ENCODE measurements around the gene ZFAND3.
"Not testable (repeated sequence)": the region's sequence is repeated elsewhere in the genome, so short reads cannot be mapped to it uniquely, and the experiment has no call there.

Gene ZFAND3

GRCh38 chr6:37985355-37985754, 165.8 kb downstream of the ZFAND3 start:
- Histone ChIP-seq H3K9ac (ENCODE audit: low read length) (no peak overlapping the region), H3K4me3 (ENCODE audit: low read depth in 1 of 2, low read length in 2 of 2) (no peak overlapping the region), H3K27me3 (ENCODE audit: control insufficient read depth in 1 of 2, insufficient read depth in 2 of 2, low read length in 2 of 2) (no peaks in the 10 kb centered on the region), H3K4me1 (ENCODE audit: insufficient read depth, low read length) (peaks cover 48% of the 10 kb centered on the region), H3K9me3 (ENCODE audit: low read length) (no peaks in the 10 kb centered on the region), H3K27ac (ENCODE audit: low read depth, low read length) (no peak overlapping the region), H3K36me3 (ENCODE audit: insufficient read depth, low read length) (no peaks in the 10 kb centered on the region)

- Histone ChIP-seq H3K9me3 (ENCODE audit: low read length) (no peaks in the 10 kb centered on the region), H3K36me3 (ENCODE audit: insufficient read depth, low read length) (no peaks in the 10 kb centered on the region), H3K4me3 (ENCODE audit: low read depth in 1 of 2, low read length in 2 of 2) (no peak overlapping the region), H3K4me1 (ENCODE audit: insufficient read depth, low read length) (peaks cover 52% of the 10 kb centered on the region), H3K27ac (ENCODE audit: low read depth, low read length) (no peak overlapping the region), H3K9ac (ENCODE audit: low read length) (no peak overlapping the region), H3K27me3 (ENCODE audit: control insufficient read depth in 1 of 2, insufficient read depth in 2 of 2, low read length in 2 of 2) (no peaks in the 10 kb centered on the region)
Measured at GRCh38 chr6:37987018-37987417, 167.5 kb downstream of the ZFAND3 start.

GRCh38 chr6:37987559-37987958, 168.0 kb downstream of the ZFAND3 start:
- Histone ChIP-seq H3K4me1 (ENCODE audit: insufficient read depth, low read length) (peaks cover 55% of the 10 kb centered on the region), H3K4me3 (ENCODE audit: low read depth in 1 of 2, low read length in 2 of 2) (no peak overlapping the region), H3K9ac (ENCODE audit: low read length) (no peak overlapping the region), H3K9me3 (ENCODE audit: low read length) (no peaks in the 10 kb centered on the region), H3K36me3 (ENCODE audit: insufficient read depth, low read length) (no peaks in the 10 kb centered on the region), H3K27me3 (ENCODE audit: control insufficient read depth in 1 of 2, insufficient read depth in 2 of 2, low read length in 2 of 2) (no peaks in the 10 kb centered on the region), H3K27ac (ENCODE audit: low read depth, low read length) (no peak overlapping the region)

- Histone ChIP-seq H3K9me3 (ENCODE audit: low read length) (no peaks in the 10 kb centered on the region), H3K27me3 (ENCODE audit: control insufficient read depth in 1 of 2, insufficient read depth in 2 of 2, low read length in 2 of 2) (no peaks in the 10 kb centered on the region), H3K36me3 (ENCODE audit: insufficient read depth, low read length) (no peaks in the 10 kb centered on the region), H3K9ac (ENCODE audit: low read length) (no peak overlapping the region), H3K27ac (ENCODE audit: low read depth, low read length) (no peak overlapping the region), H3K4me3 (ENCODE audit: low read depth in 1 of 2, low read length in 2 of 2) (no peak overlapping the region), H3K4me1 (ENCODE audit: insufficient read depth, low read length) (peaks cover 55% of the 10 kb centered on the region)
Measured at GRCh38 chr6:37988127-37988526, 168.6 kb downstream of the ZFAND3 start.

GRCh38 chr6:37988696-37989095, 169.2 kb downstream of the ZFAND3 start:
- no peaks in the 10 kb centered on the region for H3K36me3 ChIP-seq (ENCODE audit: insufficient read depth, low read length)
- H3K9ac ChIP-seq (ENCODE audit: low read length): no peak overlapping the region
- no peak overlapping the region for H3K27ac ChIP-seq (ENCODE audit: low read depth, low read length)
- peaks cover 55% of the 10 kb centered on the region for H3K4me1 ChIP-seq (ENCODE audit: insufficient read depth, low read length)
- H3K4me3 ChIP-seq (ENCODE audit: low read depth in 1 of 2, low read length in 2 of 2): no peak overlapping the region
- no peaks in the 10 kb centered on the region for H3K9me3 ChIP-seq (ENCODE audit: low read length)
- no peaks in the 10 kb centered on the region for H3K27me3 ChIP-seq (ENCODE audit: control insufficient read depth in 1 of 2, insufficient read depth in 2 of 2, low read length in 2 of 2)

GRCh38 chr6:37990762-37991525, 171.4 kb downstream of the ZFAND3 start:
- Histone ChIP-seq H3K4me3 (ENCODE audit: low read depth in 1 of 2, low read length in 2 of 2) (no peak overlapping the region), H3K36me3 (ENCODE audit: insufficient read depth, low read length) (no peaks in the 10 kb centered on the region), H3K4me1 (ENCODE audit: insufficient read depth, low read length) (peaks cover 51% of the 10 kb centered on the region), H3K27ac (ENCODE audit: low read depth, low read length) (no peak overlapping the region), H3K9me3 (ENCODE audit: low read length) (no peaks in the 10 kb centered on the region), H3K9ac (ENCODE audit: low read length) (no peak overlapping the region), H3K27me3 (ENCODE audit: control insufficient read depth in 1 of 2, insufficient read depth in 2 of 2, low read length in 2 of 2) (no peaks in the 10 kb centered on the region)

GRCh38 chr6:37992749-37993148, 173.2 kb downstream of the ZFAND3 start:
- no peaks in the 10 kb centered on the region for H3K27me3 ChIP-seq (ENCODE audit: control insufficient read depth in 1 of 2, insufficient read depth in 2 of 2, low read length in 2 of 2)
- H3K4me1 ChIP-seq (ENCODE audit: insufficient read depth, low read length): peaks cover 45% of the 10 kb centered on the region
- no peak overlapping the region for H3K9ac ChIP-seq (ENCODE audit: low read length)
- no peaks in the 10 kb centered on the region for H3K36me3 ChIP-seq (ENCODE audit: insufficient read depth, low read length)
- H3K27ac ChIP-seq (ENCODE audit: low read depth, low read length): no peak overlapping the region
- no peaks in the 10 kb centered on the region for H3K9me3 ChIP-seq (ENCODE audit: low read length)
- no peak overlapping the region for H3K4me3 ChIP-seq (ENCODE audit: low read depth in 1 of 2, low read length in 2 of 2)

- H3K27me3 ChIP-seq (ENCODE audit: control insufficient read depth in 1 of 2, insufficient read depth in 2 of 2, low read length in 2 of 2); H3K4me3 ChIP-seq (ENCODE audit: low read depth in 1 of 2, low read length in 2 of 2); H3K36me3 ChIP-seq (ENCODE audit: insufficient read depth, low read length); H3K9ac ChIP-seq (ENCODE audit: low read length); H3K27ac ChIP-seq (ENCODE audit: low read depth, low read length); H3K9me3 ChIP-seq (ENCODE audit: low read length): not testable (repeated sequence)
- peaks cover 41% of the 10 kb centered on the region for H3K4me1 ChIP-seq (ENCODE audit: insufficient read depth, low read length)
Measured at GRCh38 chr6:37993194-37993593, 173.7 kb downstream of the ZFAND3 start.

- Histone ChIP-seq H3K9ac (ENCODE audit: low read length) (no peak overlapping the region), H3K4me1 (ENCODE audit: insufficient read depth, low read length) (peaks cover 37% of the 10 kb centered on the region), H3K36me3 (ENCODE audit: insufficient read depth, low read length) (no peaks in the 10 kb centered on the region), H3K9me3 (ENCODE audit: low read length) (no peaks in the 10 kb centered on the region), H3K27me3 (ENCODE audit: control insufficient read depth in 1 of 2, insufficient read depth in 2 of 2, low read length in 2 of 2) (no peaks in the 10 kb centered on the region), H3K27ac (ENCODE audit: low read depth, low read length) (no peak overlapping the region), H3K4me3 (ENCODE audit: low read depth in 1 of 2, low read length in 2 of 2) (no peak overlapping the region)
Measured at GRCh38 chr6:37993596-37993995, 174.1 kb downstream of the ZFAND3 start.

- no peaks in the 10 kb centered on the region for H3K36me3 ChIP-seq (ENCODE audit: insufficient read depth, low read length)
- H3K4me1 ChIP-seq (ENCODE audit: insufficient read depth, low read length): peaks cover 30% of the 10 kb centered on the region
- H3K27ac ChIP-seq (ENCODE audit: low read depth, low read length): no peak overlapping the region
Measured at GRCh38 chr6:37994223-37994622, 174.7 kb downstream of the ZFAND3 start.

GRCh38 chr6:37998366-37998765, 178.8 kb downstream of the ZFAND3 start:
- Histone ChIP-seq H3K9ac (ENCODE audit: low read length) (no peak overlapping the region), H3K4me1 (ENCODE audit: insufficient read depth, low read length) (peaks cover 12% of the 10 kb centered on the region), H3K4me3 (ENCODE audit: low read depth in 1 of 2, low read length in 2 of 2) (no peak overlapping the region), H3K9me3 (ENCODE audit: low read length) (no peaks in the 10 kb centered on the region), H3K27ac (ENCODE audit: low read depth, low read length) (no peak overlapping the region), H3K27me3 (ENCODE audit: control insufficient read depth in 1 of 2, insufficient read depth in 2 of 2, low read length in 2 of 2) (no peaks in the 10 kb centered on the region), H3K36me3 (ENCODE audit: insufficient read depth, low read length) (no peaks in the 10 kb centered on the region)

More at GRCh38 chr6:37994223-37994622, 174.7 kb downstream of the ZFAND3 start:
- Histone ChIP-seq H3K27me3 (ENCODE audit: control insufficient read depth in 1 of 2, insufficient read depth in 2 of 2, low read length in 2 of 2) (no peaks in the 10 kb centered on the region), H3K9ac (ENCODE audit: low read length) (no peak overlapping the region), H3K9me3 (ENCODE audit: low read length) (no peaks in the 10 kb centered on the region), H3K4me3 (ENCODE audit: low read depth in 1 of 2, low read length in 2 of 2) (no peak overlapping the region)

- no peak overlapping the region for H3K27ac ChIP-seq (ENCODE audit: low read depth, low read length)
Measured at GRCh38 chr6:38001386-38001785, 181.9 kb downstream of the ZFAND3 start.

More at GRCh38 chr6:38001386-38001785, 181.9 kb downstream of the ZFAND3 start:
- peaks cover 7% of the 10 kb centered on the region for H3K4me1 ChIP-seq (ENCODE audit: insufficient read depth, low read length)
- H3K27me3 ChIP-seq (ENCODE audit: control insufficient read depth in 1 of 2, insufficient read depth in 2 of 2, low read length in 2 of 2): no peaks in the 10 kb centered on the region
- H3K36me3 ChIP-seq (ENCODE audit: insufficient read depth, low read length): no peaks in the 10 kb centered on the region
- H3K4me3 ChIP-seq (ENCODE audit: low read depth in 1 of 2, low read length in 2 of 2): no peak overlapping the region
- H3K9me3 ChIP-seq (ENCODE audit: low read length): no peaks in the 10 kb centered on the region
- H3K9ac ChIP-seq (ENCODE audit: low read length): no peak overlapping the region

Measured in muscle layer of colon (tissue), 2 donors.